ENCODE measurements around the gene KRTAP4-5.
"Not testable (repeated sequence)": the region's sequence is repeated elsewhere in the genome, so short reads cannot be mapped to it uniquely, and the experiment has no call there.

DNA sequence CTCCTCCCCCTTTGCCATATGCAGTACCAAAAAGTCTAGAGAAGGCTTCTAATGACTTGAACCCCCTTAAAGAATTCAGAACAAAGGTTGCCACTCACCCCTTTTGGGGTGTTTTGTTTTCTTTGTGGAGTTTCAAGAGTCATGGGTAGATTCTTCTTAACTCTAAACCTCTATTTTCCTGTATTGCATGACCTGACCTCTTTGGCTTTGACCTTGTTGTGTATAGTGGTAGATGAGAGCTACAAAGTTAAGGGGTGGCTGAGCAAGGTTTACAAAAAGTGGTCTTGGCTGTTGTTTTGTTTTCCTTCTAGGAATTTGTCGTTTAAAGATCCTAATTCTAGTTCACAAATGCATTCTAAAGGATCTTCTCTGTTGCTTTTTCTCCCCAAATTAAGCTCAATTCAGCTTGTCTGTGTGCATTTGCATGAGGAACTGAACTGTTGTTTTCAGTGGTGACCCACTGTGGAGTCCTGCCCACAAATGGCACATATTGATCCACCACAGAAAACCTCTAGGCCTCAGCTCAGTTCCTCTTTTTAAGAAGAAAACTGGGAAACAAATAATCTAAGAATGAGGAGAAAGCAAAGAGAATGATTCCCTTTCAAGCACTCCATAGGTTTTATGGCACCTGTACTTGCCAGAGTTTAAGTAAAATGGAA is 40.8 kb downstream of the KRTAP4-5 start:
- TF ChIP-seq CREB1 (CRISPR knock-in tag; IDR thresholded peaks at IDR 0.05); JUN (CRISPR knock-in tag; IDR thresholded peaks at IDR 0.05); JAZF1 (CRISPR knock-in tag; IDR thresholded peaks at IDR 0.05); ZNF219 (CRISPR knock-in tag; IDR thresholded peaks at IDR 0.05; ENCODE audit: borderline replicate concordance); ZNF232 (CRISPR knock-in tag; IDR thresholded peaks at IDR 0.05): not testable (repeated sequence)
- TF ChIP-seq, protein P1, sequence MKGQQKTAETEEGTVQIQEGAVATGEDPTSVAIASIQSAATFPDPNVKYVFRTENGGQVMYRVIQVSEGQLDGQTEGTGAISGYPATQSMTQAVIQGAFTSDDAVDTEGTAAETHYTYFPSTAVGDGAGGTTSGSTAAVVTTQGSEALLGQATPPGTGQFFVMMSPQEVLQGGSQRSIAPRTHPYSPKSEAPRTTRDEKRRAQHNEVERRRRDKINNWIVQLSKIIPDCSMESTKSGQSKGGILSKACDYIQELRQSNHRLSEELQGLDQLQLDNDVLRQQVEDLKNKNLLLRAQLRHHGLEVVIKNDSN (CRISPR knock-in tag; IDR thresholded peaks at IDR 0.05): not testable (repeated sequence)
- TF ChIP-seq, protein P2, sequence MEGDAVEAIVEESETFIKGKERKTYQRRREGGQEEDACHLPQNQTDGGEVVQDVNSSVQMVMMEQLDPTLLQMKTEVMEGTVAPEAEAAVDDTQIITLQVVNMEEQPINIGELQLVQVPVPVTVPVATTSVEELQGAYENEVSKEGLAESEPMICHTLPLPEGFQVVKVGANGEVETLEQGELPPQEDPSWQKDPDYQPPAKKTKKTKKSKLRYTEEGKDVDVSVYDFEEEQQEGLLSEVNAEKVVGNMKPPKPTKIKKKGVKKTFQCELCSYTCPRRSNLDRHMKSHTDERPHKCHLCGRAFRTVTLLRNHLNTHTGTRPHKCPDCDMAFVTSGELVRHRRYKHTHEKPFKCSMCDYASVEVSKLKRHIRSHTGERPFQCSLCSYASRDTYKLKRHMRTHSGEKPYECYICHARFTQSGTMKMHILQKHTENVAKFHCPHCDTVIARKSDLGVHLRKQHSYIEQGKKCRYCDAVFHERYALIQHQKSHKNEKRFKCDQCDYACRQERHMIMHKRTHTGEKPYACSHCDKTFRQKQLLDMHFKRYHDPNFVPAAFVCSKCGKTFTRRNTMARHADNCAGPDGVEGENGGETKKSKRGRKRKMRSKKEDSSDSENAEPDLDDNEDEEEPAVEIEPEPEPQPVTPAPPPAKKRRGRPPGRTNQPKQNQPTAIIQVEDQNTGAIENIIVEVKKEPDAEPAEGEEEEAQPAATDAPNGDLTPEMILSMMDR (IDR thresholded peaks at IDR 0.05): not testable (repeated sequence)
- TF ChIP-seq, protein P3, sequence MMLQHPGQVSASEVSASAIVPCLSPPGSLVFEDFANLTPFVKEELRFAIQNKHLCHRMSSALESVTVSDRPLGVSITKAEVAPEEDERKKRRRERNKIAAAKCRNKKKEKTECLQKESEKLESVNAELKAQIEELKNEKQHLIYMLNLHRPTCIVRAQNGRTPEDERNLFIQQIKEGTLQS (CRISPR knock-in tag; conservative IDR thresholded peaks at IDR 0.05): not testable (repeated sequence)
- TF ChIP-seq, protein P4, sequence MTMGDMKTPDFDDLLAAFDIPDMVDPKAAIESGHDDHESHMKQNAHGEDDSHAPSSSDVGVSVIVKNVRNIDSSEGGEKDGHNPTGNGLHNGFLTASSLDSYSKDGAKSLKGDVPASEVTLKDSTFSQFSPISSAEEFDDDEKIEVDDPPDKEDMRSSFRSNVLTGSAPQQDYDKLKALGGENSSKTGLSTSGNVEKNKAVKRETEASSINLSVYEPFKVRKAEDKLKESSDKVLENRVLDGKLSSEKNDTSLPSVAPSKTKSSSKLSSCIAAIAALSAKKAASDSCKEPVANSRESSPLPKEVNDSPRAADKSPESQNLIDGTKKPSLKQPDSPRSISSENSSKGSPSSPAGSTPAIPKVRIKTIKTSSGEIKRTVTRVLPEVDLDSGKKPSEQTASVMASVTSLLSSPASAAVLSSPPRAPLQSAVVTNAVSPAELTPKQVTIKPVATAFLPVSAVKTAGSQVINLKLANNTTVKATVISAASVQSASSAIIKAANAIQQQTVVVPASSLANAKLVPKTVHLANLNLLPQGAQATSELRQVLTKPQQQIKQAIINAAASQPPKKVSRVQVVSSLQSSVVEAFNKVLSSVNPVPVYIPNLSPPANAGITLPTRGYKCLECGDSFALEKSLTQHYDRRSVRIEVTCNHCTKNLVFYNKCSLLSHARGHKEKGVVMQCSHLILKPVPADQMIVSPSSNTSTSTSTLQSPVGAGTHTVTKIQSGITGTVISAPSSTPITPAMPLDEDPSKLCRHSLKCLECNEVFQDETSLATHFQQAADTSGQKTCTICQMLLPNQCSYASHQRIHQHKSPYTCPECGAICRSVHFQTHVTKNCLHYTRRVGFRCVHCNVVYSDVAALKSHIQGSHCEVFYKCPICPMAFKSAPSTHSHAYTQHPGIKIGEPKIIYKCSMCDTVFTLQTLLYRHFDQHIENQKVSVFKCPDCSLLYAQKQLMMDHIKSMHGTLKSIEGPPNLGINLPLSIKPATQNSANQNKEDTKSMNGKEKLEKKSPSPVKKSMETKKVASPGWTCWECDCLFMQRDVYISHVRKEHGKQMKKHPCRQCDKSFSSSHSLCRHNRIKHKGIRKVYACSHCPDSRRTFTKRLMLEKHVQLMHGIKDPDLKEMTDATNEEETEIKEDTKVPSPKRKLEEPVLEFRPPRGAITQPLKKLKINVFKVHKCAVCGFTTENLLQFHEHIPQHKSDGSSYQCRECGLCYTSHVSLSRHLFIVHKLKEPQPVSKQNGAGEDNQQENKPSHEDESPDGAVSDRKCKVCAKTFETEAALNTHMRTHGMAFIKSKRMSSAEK (CRISPR knock-in tag; IDR thresholded peaks at IDR 0.05; ENCODE audit: borderline replicate concordance): not testable (repeated sequence)
- TF ChIP-seq, protein P5, sequence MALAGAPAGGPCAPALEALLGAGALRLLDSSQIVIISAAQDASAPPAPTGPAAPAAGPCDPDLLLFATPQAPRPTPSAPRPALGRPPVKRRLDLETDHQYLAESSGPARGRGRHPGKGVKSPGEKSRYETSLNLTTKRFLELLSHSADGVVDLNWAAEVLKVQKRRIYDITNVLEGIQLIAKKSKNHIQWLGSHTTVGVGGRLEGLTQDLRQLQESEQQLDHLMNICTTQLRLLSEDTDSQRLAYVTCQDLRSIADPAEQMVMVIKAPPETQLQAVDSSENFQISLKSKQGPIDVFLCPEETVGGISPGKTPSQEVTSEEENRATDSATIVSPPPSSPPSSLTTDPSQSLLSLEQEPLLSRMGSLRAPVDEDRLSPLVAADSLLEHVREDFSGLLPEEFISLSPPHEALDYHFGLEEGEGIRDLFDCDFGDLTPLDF (CRISPR knock-in tag; IDR thresholded peaks at IDR 0.05): not testable (repeated sequence)
